HUES64 (cell line): Measurements from ENCODE around the gene ERBB4.

Experiments used
- H3K27ac ChIP-seq: 2 replicates; pipeline ENCODE4 v1.7.0; 2013; ENCODE audit warnings: low read depth, low read length, inconsistent platforms
- H3K27me3 ChIP-seq: 2 replicates; pipeline ENCODE4 v1.6.1; 2013; ENCODE audit warnings: mild to moderate bottlenecking, low read length; ENCODE audit not compliant: insufficient read depth
- H3K36me3 ChIP-seq: 2 replicates; pipeline ENCODE4 v1.6.1; 2013; ENCODE audit warnings: mild to moderate bottlenecking, low read length; ENCODE audit not compliant: insufficient read depth
- H3K4me1 ChIP-seq: 2 replicates; pipeline ENCODE4 v1.6.1; 2013; ENCODE audit warnings: mild to moderate bottlenecking, low read length, moderate library complexity; ENCODE audit not compliant: insufficient read depth
- H3K4me3 ChIP-seq: 2 replicates; pipeline ENCODE4 v1.5.1; 2013; ENCODE audit warnings: mild to moderate bottlenecking, low read length, moderate library complexity
- H3K9ac ChIP-seq: 2 replicates; pipeline ENCODE4 v1.6.1; 2013; ENCODE audit warnings: mild to moderate bottlenecking, low read depth, low read length
- H3K9me3 ChIP-seq: 2 replicates; pipeline ENCODE4 v1.6.1; 2013; ENCODE audit warnings: low read depth, low read length; ENCODE audit not compliant: insufficient read depth
- WGBS: fragments of 150-250, 120-280 bp; methylation state at CpG from one replicate; pipeline ENCODE4 v1.1.7; 2013; ENCODE audit warnings: missing lambda C conversion rate; 5-methylcytosine and 5-hydroxymethylcytosine counted together

The ERBB4 gene

DNA sequence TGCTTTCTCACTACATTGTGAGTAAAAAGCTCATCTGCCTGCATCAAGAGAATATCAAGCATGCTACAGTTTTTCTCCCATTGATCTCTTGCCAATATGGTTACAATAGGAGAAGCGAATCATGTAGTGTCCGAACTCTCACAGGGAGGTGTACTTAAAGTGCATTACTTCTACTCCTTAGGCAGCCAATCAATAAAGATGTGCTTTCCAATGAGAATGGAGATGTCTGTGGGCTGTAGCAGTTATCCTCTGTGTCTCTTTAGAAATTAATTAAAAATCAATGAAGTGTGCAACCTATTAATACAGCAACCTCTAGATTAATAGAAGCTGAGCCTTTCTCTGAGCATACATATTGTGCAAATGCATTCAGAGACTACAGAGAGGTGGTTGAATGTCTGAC is 1098.5 kb downstream of the ERBB4 start:
- Histone ChIP-seq H3K36me3 (no peaks in the 10 kb centered on the region), H3K27ac (no peak overlapping the region), H3K9ac (no peak overlapping the region), H3K27me3 (no peaks in the 10 kb centered on the region), H3K4me3 (no peak overlapping the region), H3K9me3 (no peaks in the 10 kb centered on the region), H3K4me1 (no peaks in the 10 kb centered on the region)
- WGBS: 95% methylated on average over 2 of the region's 2 CpGs

DNA sequence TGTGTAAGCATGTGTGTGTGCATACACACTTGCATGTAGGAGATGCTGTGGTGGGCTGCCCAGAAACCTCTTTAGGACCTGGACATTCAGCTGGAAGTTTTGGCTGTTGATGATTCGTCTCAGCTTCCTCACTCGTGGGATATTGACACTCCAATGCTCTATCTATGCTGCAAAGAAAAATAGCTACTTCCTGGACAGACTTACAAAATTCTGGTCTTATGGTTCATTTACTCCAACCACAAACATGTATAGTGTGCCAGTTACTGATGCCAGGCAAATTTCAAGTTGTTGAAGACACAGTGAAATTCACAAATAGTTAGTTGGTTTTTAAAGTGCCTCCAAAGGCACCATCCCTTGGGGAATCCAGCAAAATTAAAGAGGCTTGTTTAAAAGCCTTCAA is 1099.6 kb downstream of the ERBB4 start:
- no peaks in the 10 kb centered on the region for H3K4me1 ChIP-seq
- 91% methylated on average over 2 of the region's 2 CpGs for WGBS

DNA sequence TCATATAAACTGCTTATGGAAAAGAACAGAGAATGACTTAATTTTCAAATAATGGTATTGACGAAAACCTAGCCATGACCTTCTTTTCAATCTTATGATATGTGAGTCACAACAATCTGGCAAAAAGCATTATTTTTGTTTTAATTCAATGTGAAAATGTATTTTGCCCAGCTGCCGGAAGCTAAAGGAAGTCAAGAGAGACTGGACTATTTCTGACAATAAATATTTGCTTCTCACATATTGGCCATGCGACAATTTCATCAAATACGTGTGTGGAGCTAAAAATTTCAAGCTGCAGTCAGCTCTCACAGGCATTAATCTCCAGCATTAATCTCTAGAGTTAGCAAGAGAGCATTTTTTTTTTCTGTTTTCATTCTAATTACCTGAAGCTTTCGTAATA is 1101.2 kb downstream of the ERBB4 start:
- no peaks in the 10 kb centered on the region for H3K9me3 ChIP-seq
- H3K27me3 ChIP-seq: no peaks in the 10 kb centered on the region
- WGBS: 92% methylated on average over 5 of the region's 5 CpGs
- no peak overlapping the region for H3K27ac ChIP-seq
- no peak overlapping the region for H3K9ac ChIP-seq
- H3K4me1 ChIP-seq: no peaks in the 10 kb centered on the region
- no peak overlapping the region for H3K4me3 ChIP-seq
- H3K36me3 ChIP-seq: no peaks in the 10 kb centered on the region

More for the DNA sequence above, 1099.6 kb downstream of the ERBB4 start:
- no peaks in the 10 kb centered on the region for H3K36me3 ChIP-seq
- no peaks in the 10 kb centered on the region for H3K27me3 ChIP-seq
- H3K27ac ChIP-seq: no peak overlapping the region
- no peak overlapping the region for H3K9ac ChIP-seq
- H3K4me3 ChIP-seq: no peak overlapping the region
- H3K9me3 ChIP-seq: no peaks in the 10 kb centered on the region

DNA sequence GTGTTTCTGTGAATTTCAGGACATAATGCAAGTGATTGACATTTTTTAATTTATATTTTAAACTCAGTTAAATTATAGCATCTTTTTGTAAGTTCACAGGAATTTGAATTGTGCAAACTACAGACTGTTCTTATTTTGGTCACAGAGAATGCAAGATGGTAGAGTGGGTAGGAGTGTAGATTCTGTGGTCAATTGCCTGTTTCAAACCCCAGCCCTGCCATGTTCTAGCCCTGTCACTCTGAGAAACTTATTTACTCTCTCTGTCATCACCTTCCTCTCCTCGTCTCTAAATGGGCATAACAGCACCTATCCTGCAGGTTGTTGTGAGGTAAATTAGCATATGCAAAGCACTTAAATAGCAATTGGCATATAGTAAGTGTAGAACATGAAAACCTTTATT is 1102.4 kb downstream of the ERBB4 start:
- no peak overlapping the region for H3K4me3 ChIP-seq
- H3K36me3 ChIP-seq: no peaks in the 10 kb centered on the region
- H3K4me1 ChIP-seq: no peaks in the 10 kb centered on the region
- no peak overlapping the region for H3K9ac ChIP-seq
- H3K27me3 ChIP-seq: no peaks in the 10 kb centered on the region
- no peak overlapping the region for H3K27ac ChIP-seq
- WGBS: no CpG with 5 or more reads among the region's 1 CpG
- H3K9me3 ChIP-seq: no peaks in the 10 kb centered on the region

DNA sequence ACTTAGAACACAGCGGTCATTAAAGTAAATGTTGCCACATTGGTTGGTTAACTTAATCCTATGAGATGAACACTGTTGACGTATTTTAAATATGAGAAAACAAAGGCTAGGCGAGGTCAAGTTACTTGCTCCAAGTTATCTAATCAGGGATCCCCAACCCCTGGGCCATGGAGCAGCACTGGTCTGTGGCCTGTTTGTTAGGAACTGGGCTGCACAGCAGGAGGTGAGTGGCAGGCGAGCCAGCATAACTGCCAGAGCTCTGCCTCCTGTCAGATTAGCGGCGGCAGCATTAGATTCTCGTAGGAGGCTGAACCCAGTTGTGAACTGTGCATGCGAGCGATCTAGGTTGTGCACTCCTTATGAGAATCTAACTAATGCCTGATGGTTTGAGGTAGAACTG is 1103.3 kb downstream of the ERBB4 start:
- H3K4me1 ChIP-seq: no peaks in the 10 kb centered on the region
- H3K4me3 ChIP-seq: no peak overlapping the region
- no peak overlapping the region for H3K27ac ChIP-seq
- H3K36me3 ChIP-seq: no peaks in the 10 kb centered on the region
- H3K9me3 ChIP-seq: no peaks in the 10 kb centered on the region
- 83% methylated on average over 9 of the region's 9 CpGs for WGBS
- H3K9ac ChIP-seq: no peak overlapping the region
- H3K27me3 ChIP-seq: no peaks in the 10 kb centered on the region

DNA sequence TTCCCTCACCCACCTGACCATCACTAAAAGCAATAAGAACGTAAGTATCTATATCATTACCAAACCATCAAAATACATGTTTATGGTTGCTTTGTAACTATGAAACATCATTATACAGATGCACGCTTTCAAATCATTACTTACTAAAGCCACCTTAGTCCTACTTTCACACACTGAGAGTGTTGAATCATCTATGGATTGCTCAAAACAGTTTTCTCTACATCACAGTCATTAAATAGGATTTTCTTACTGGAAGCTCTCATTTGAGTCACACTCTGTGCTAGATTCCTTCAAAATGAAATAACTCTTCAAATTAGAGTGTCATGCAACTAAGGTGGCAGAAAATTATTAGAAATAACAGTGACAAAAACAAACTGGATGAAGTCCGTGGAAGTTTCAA is 1103.8 kb downstream of the ERBB4 start:
- Histone ChIP-seq H3K9me3 (no peaks in the 10 kb centered on the region), H3K36me3 (no peaks in the 10 kb centered on the region)
- 96% methylated on average over 2 of the region's 3 CpGs for WGBS

DNA sequence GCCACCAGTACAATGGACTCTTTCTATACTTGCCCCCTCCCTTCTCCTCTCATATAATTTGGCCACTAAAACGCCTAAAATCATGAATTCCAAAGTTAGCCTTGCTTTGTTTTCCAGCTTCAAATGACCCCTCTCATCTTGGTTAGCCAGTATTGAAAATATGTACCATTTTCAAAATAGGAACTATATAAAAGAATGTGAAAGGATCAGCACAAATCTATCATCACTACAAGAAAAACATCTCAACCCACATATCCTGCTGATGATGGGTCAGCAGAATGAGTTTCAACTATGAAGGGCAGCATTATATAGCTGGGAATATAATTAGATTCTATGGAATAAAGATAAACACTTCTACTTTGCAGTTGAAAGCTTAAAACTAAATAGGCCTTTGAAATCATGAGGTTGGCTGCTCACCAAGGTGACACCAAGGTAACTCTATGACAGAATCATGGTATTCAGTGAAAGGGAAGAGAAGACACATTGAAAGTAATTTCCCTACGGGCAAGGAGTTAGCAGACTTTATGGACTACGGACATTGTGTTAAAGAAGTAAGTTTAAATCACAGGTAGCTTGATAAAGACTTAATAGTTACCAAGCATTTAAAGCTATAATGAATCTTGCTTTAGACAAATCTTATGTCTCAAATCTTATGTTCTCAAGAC is 1109.2 kb downstream of the ERBB4 start:
- Histone ChIP-seq H3K4me1 (no peaks in the 10 kb centered on the region), H3K27me3 (no peaks in the 10 kb centered on the region), H3K27ac (no peak overlapping the region), H3K9ac (no peak overlapping the region), H3K36me3 (no peaks in the 10 kb centered on the region), H3K9me3 (no peaks in the 10 kb centered on the region), H3K4me3 (no peak overlapping the region)
- WGBS: 86% methylated on average over 3 of the region's 3 CpGs

More for the DNA sequence above, 1103.8 kb downstream of the ERBB4 start:
- Histone ChIP-seq H3K27me3 (no peaks in the 10 kb centered on the region), H3K4me3 (no peak overlapping the region), H3K9ac (no peak overlapping the region), H3K4me1 (no peaks in the 10 kb centered on the region), H3K27ac (no peak overlapping the region)

DNA sequence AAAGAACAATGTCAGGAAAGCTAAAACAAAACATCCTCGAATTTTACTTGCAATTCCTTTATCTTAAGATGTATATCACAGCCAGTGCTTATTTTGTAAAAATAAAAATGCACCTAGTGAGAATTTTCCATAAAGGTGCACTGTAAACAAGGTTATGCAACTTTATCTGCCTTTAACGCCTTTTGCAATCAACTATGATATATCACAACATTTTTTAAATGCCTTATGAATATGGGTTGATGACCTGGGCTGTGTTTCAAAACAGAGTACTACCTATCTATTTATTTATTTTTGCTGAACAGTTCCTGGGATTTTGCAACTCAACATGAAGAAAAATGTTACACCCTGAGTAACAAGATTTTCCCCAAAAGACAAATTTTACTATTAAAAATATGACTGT is 1112.4 kb downstream of the ERBB4 start:
- H3K27me3 ChIP-seq: no peaks in the 10 kb centered on the region
- no peaks in the 10 kb centered on the region for H3K4me1 ChIP-seq
- no peaks in the 10 kb centered on the region for H3K36me3 ChIP-seq
- no peak overlapping the region for H3K4me3 ChIP-seq
- 100% methylated on average over 1 of the region's 2 CpGs for WGBS
- H3K27ac ChIP-seq: no peak overlapping the region
- H3K9ac ChIP-seq: no peak overlapping the region
- no peaks in the 10 kb centered on the region for H3K9me3 ChIP-seq

DNA sequence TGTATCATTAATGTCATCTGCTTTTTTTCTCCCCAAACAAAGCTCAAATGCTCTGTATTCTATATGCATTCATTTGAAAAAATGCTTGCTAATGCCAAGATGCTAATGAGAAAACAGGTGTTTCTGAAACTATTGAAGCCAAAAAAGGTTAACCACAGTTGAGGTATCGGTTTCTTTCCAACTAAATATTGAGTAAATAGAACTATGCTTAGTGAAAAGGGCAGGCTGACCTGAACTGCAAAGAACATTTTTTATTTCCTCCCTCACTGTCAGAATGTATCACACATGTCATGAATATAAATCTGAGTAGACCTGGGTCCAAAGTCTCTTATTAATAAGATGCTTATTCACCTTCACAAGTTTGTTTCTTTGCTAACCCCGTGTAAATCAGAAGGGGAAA is 1115.6 kb downstream of the ERBB4 start:
- H3K4me3 ChIP-seq: no peak overlapping the region
- no peaks in the 10 kb centered on the region for H3K9me3 ChIP-seq
- no peaks in the 10 kb centered on the region for H3K4me1 ChIP-seq
- H3K36me3 ChIP-seq: no peaks in the 10 kb centered on the region
- WGBS: 92% methylated on average over 2 of the region's 2 CpGs
- no peak overlapping the region for H3K9ac ChIP-seq
- no peak overlapping the region for H3K27ac ChIP-seq
- H3K27me3 ChIP-seq: no peaks in the 10 kb centered on the region

DNA sequence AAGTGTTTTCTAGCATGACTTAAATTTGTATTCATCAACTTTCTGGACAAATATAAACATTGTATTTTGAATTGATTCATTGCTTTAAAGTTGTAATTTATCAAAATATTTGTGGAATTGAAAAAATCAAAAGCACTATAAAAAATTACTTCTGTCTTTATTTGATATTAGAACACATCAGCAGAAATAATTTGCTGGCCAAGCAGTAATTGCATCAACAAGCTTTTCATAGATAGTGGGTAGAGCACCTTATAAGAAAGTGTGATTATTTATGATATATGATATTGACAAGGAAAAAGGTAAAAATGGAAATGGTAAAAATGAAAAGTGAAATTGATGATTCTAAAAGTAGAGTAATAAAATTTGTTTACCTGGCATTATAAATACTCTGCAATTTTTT is 1121.1 kb downstream of the ERBB4 start:
- no peaks in the 10 kb centered on the region for H3K4me1 ChIP-seq
- H3K4me3 ChIP-seq: no peak overlapping the region
- no peak overlapping the region for H3K27ac ChIP-seq
- H3K36me3 ChIP-seq: no peaks in the 10 kb centered on the region
- H3K9ac ChIP-seq: no peak overlapping the region
- peaks cover 7% of the 10 kb centered on the region; the same call in 1 of the 2 replicates for H3K9me3 ChIP-seq
- H3K27me3 ChIP-seq: no peaks in the 10 kb centered on the region

DNA sequence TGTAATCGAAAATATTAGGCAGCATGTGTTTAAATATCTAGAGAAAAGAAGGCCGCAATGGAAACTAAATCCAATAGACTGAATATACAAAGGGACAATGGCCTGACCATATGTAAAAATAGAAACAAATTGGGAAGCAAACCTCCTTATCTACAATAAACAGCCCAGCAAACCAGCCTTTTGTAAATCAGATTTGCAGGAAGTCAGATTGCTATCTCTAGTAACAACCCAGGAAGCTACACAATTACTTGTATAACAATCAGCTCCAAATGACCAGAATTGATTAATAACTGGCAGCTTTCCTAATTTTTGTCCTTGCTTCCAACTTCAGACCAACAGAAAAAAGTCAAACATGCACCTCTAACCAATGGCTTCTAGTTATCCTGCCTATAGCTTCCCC is 1122.2 kb downstream of the ERBB4 start:
- Histone ChIP-seq H3K4me3 (no peak overlapping the region), H3K4me1 (no peaks in the 10 kb centered on the region), H3K36me3 (no peaks in the 10 kb centered on the region), H3K27ac (no peak overlapping the region), H3K27me3 (no peaks in the 10 kb centered on the region), H3K9ac (no peak overlapping the region), H3K9me3 (peaks cover 7% of the 10 kb centered on the region; the same call in 1 of the 2 replicates)
- 100% methylated on average over 2 of the region's 2 CpGs for WGBS

DNA sequence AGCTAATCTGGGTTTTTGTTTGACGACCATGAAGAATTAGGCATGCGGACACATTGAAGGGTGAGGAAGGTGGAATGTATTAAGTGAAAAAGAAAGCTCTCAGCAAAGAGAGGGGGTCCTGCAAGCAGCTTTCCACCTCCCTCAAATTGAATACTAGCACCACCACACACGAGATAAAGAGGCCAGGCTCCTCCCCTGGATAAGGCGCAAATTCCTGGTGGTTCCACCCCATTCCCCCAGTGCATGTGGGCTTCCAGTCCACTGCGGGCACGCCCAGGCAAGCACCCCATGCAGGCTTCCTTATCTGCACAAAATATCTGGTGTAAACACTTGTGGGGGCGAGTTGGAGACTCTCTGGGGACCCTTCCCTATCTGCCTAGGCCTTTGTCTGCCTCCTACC is 1124.9 kb downstream of the ERBB4 start:
- Histone ChIP-seq H3K27me3 (no peaks in the 10 kb centered on the region), H3K9ac (no peak overlapping the region), H3K27ac (no peak overlapping the region), H3K9me3 (peaks cover 7% of the 10 kb centered on the region; the same call in 1 of the 2 replicates), H3K4me1 (no peaks in the 10 kb centered on the region), H3K36me3 (no peaks in the 10 kb centered on the region), H3K4me3 (no peak overlapping the region)
- WGBS: 93% methylated on average over 7 of the region's 7 CpGs
